Activated naive CD8-positive, alpha-beta T cell treated with anti-CD3 and anti-CD28 coated beads for 36 hours (primary cell): ENCODE data around the gene SPTLC3. TPM values are rescaled to one million over a fixed set of nuclear protein-coding genes. Genes with fewer than 3 reads are reported as not detected.

Source experiments
- DNase-seq: peaks from one replicate; pipeline ENCODE4 v3.0.0; 2021
- H3K27ac Mint-ChIP-seq: one replicate; pipeline ENCODE4 v1.8.0; 2022; ENCODE audit warnings: mild to moderate bottlenecking, moderate library complexity, mixed read lengths
- H3K27me3 Mint-ChIP-seq: one replicate; pipeline ENCODE4 v1.8.0; 2022; ENCODE audit warnings: mild to moderate bottlenecking, mixed read lengths
- H3K36me3 Mint-ChIP-seq: one replicate; pipeline ENCODE4 v1.8.0; 2021; ENCODE audit warnings: mild to moderate bottlenecking, mixed read lengths
- H3K4me1 Mint-ChIP-seq: one replicate; pipeline ENCODE4 v1.8.0; 2021; ENCODE audit warnings: mixed read lengths
- H3K4me3 Mint-ChIP-seq: one replicate; pipeline ENCODE4 v1.8.0; 2022; ENCODE audit warnings: mild to moderate bottlenecking, moderate library complexity, mixed read lengths
- H3K9me3 Mint-ChIP-seq: one replicate; pipeline ENCODE4 v1.8.0; 2022; ENCODE audit warnings: mixed read lengths
- total RNA-seq, 2 experiments: library from RNA; stranded (reverse); gene quantifications; one replicate each; pipeline ENCODE4 v1.2.3, GENCODE V29; 2021

The SPTLC3 gene
- total RNA-seq, 2 experiments from 2014 or later: 0.76 to 1.7 TPM

GRCh38 chr20:13183005-13183404 is 174.2 kb downstream of the SPTLC3 start:
- DNase-seq: peak; percentile 6
- no peak overlapping the region for H3K27ac Mint-ChIP-seq
- peaks cover 6% of the 10 kb centered on the region for H3K36me3 Mint-ChIP-seq
- no peak overlapping the region for H3K4me3 Mint-ChIP-seq
- H3K9me3 Mint-ChIP-seq: peaks cover 15% of the 10 kb centered on the region
- H3K4me1 Mint-ChIP-seq: peaks cover 11% of the 10 kb centered on the region
- H3K27me3 Mint-ChIP-seq: peaks cover 14% of the 10 kb centered on the region

GRCh38 chr20:13186043-13186774 is 177.4 kb downstream of the SPTLC3 start:
- H3K36me3 Mint-ChIP-seq: peaks cover 6% of the 10 kb centered on the region
- peaks cover 10% of the 10 kb centered on the region for H3K4me1 Mint-ChIP-seq
- H3K27ac Mint-ChIP-seq: peak overlapping the region; percentile 39
- no peak overlapping the region for H3K4me3 Mint-ChIP-seq
- peaks cover 14% of the 10 kb centered on the region for H3K27me3 Mint-ChIP-seq
- no peak for DNase-seq
- peaks cover 12% of the 10 kb centered on the region for H3K9me3 Mint-ChIP-seq

GRCh38 chr20:13187899-13188298 is 179.1 kb downstream of the SPTLC3 start:
- Mint-ChIP-seq H3K4me1 (peaks cover 2% of the 10 kb centered on the region), H3K9me3 (peaks cover 12% of the 10 kb centered on the region), H3K36me3 (peaks cover 6% of the 10 kb centered on the region), H3K27ac (no peak overlapping the region), H3K4me3 (no peak overlapping the region), H3K27me3 (peaks cover 11% of the 10 kb centered on the region)
- no peak for DNase-seq

- Mint-ChIP-seq H3K9me3 (no peaks in the 10 kb centered on the region), H3K27me3 (peaks cover 4% of the 10 kb centered on the region), H3K4me3 (no peak overlapping the region), H3K36me3 (no peaks in the 10 kb centered on the region), H3K4me1 (no peaks in the 10 kb centered on the region), H3K27ac (no peak overlapping the region)
- no peak for DNase-seq
Observed at GRCh38 chr20:13199279-13199678, 190.5 kb downstream of the SPTLC3 start.

DNA sequence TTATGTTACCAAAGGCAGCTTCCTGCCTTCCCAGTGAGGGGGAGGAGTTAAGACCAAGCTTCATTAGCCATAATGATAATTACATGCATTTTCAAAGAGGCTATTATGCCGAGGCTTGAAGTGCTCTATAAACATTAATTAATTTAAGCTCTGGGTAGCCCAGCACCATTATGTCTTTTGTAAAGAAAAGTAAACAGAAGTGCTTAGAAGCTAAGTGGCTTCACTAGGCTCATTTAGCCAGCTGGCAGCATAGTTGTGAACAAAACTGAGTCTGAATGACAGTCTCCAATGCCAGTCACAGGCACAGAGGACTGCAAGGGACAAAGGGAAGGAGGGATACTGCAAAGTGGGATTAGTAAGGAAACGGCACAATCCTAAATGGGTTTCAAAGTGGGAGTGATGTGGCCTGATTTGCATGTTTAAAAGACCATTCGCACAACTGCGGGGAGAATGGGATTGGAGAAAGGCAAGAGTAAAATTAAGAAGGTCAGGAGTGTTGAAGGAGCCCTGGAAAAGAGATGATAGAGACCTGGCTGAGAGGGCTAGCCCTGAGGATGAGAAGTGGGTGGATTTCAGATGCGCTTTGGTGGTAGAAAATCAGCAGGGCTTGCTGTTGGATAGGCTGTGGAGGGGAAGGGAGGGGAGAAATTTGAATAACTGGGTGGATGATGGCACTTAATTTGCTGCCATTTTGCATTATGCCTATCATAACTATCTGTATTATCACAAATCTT is 192.2 kb downstream of the SPTLC3 start:
- Mint-ChIP-seq H3K27me3 (peaks cover 4% of the 10 kb centered on the region), H3K27ac (no peak overlapping the region), H3K4me1 (no peaks in the 10 kb centered on the region), H3K4me3 (no peak overlapping the region), H3K9me3 (no peaks in the 10 kb centered on the region), H3K36me3 (no peaks in the 10 kb centered on the region)
- DNase-seq: no peak

GRCh38 chr20:13202565-13202964 is 193.8 kb downstream of the SPTLC3 start:
- Mint-ChIP-seq H3K27me3 (peaks cover 4% of the 10 kb centered on the region), H3K4me3 (no peak overlapping the region), H3K9me3 (no peaks in the 10 kb centered on the region), H3K36me3 (no peaks in the 10 kb centered on the region), H3K27ac (no peak overlapping the region), H3K4me1 (no peaks in the 10 kb centered on the region)
- no peak for DNase-seq

GRCh38 chr20:13205425-13205824 is 196.7 kb downstream of the SPTLC3 start:
- no peaks in the 10 kb centered on the region for H3K4me1 Mint-ChIP-seq
- H3K27me3 Mint-ChIP-seq: no peaks in the 10 kb centered on the region
- DNase-seq: no peak
- no peaks in the 10 kb centered on the region for H3K36me3 Mint-ChIP-seq
- H3K4me3 Mint-ChIP-seq: no peak overlapping the region
- no peak overlapping the region for H3K27ac Mint-ChIP-seq
- H3K9me3 Mint-ChIP-seq: no peaks in the 10 kb centered on the region

- Mint-ChIP-seq H3K36me3 (no peaks in the 10 kb centered on the region), H3K4me1 (no peaks in the 10 kb centered on the region), H3K27me3 (no peaks in the 10 kb centered on the region), H3K27ac (no peak overlapping the region), H3K9me3 (no peaks in the 10 kb centered on the region), H3K4me3 (no peak overlapping the region)
- DNase-seq: no peak
Observed at GRCh38 chr20:13205848-13206434, 197.2 kb downstream of the SPTLC3 start.

GRCh38 chr20:13207016-13207415 is 198.2 kb downstream of the SPTLC3 start:
- Mint-ChIP-seq H3K36me3 (no peaks in the 10 kb centered on the region), H3K27me3 (no peaks in the 10 kb centered on the region), H3K27ac (no peak overlapping the region), H3K9me3 (no peaks in the 10 kb centered on the region), H3K4me1 (no peaks in the 10 kb centered on the region), H3K4me3 (no peak overlapping the region)
- DNase-seq: no peak

GRCh38 chr20:13211956-13212618 is 203.3 kb downstream of the SPTLC3 start:
- Mint-ChIP-seq H3K36me3 (no peaks in the 10 kb centered on the region), H3K9me3 (no peaks in the 10 kb centered on the region), H3K4me3 (no peak overlapping the region), H3K27ac (no peak overlapping the region), H3K27me3 (peaks cover 42% of the 10 kb centered on the region), H3K4me1 (peaks cover 14% of the 10 kb centered on the region)
- no peak for DNase-seq

GRCh38 chr20:13212750-13213149 is 204.0 kb downstream of the SPTLC3 start:
- H3K36me3 Mint-ChIP-seq: no peaks in the 10 kb centered on the region
- H3K9me3 Mint-ChIP-seq: no peaks in the 10 kb centered on the region
- no peak for DNase-seq
- no peak overlapping the region for H3K27ac Mint-ChIP-seq
- H3K27me3 Mint-ChIP-seq: peaks cover 48% of the 10 kb centered on the region
- H3K4me1 Mint-ChIP-seq: peaks cover 14% of the 10 kb centered on the region
- no peak overlapping the region for H3K4me3 Mint-ChIP-seq

DNA sequence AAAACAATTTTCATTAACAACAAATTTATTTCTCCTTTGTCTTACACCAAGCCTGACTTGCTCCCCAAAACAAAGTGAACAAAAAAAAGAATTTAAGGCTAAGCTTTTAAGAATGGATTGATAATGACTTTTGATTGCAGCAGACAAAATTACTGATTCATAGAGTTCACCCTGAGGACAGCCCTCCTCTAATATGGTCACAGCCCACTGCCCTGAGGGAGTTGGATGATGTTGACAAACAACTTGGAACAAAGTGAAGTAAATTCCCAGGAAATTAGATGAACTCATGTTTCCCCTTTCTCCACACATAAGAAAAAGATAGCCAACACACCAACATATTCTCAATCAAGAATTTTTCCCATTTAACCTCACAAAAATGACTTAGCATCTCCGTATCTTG is 204.6 kb downstream of the SPTLC3 start:
- Mint-ChIP-seq H3K27ac (no peak overlapping the region), H3K4me1 (peaks cover 14% of the 10 kb centered on the region), H3K36me3 (no peaks in the 10 kb centered on the region), H3K4me3 (no peak overlapping the region), H3K27me3 (peaks cover 54% of the 10 kb centered on the region), H3K9me3 (no peaks in the 10 kb centered on the region)
- no peak for DNase-seq

GRCh38 chr20:13216533-13216932 is 207.8 kb downstream of the SPTLC3 start:
- Mint-ChIP-seq H3K4me1 (peaks cover 23% of the 10 kb centered on the region), H3K9me3 (no peaks in the 10 kb centered on the region), H3K36me3 (no peaks in the 10 kb centered on the region), H3K4me3 (no peak overlapping the region), H3K27me3 (peaks cover 77% of the 10 kb centered on the region), H3K27ac (no peak overlapping the region)
- no peak for DNase-seq
